ENCODE results near the gene SDK1. TPM values are rescaled to one million over a fixed set of nuclear protein-coding genes. Genes with fewer than 3 reads are reported as not detected.

SDK1 gene
- total RNA-seq, 1 experiment from 2014 or later = 9.3 TPM

GRCh38 chr7:4226524-4226882 is 925.5 kb downstream of the SDK1 start:
- DNase-seq (ENCODE audit: low spot score) (peak; percentile 68), ATAC-seq (peak; percentile 99)
- peaks cover 2% of the 10 kb centered on the region; the same call in 1 of the 2 replicates for H3K36me3 Mint-ChIP-seq
- no peaks in the 10 kb centered on the region for H3K9me3 Mint-ChIP-seq
- peak overlapping the region; percentile 66; the same call in 1 of the 2 replicates for H3K27ac Mint-ChIP-seq
- H3K4me1 Mint-ChIP-seq = no peaks in the 10 kb centered on the region
- POLR2A ChIA-PET = interaction anchor here (0.6 kb wide), 1 partner anchor 31 kb away, joined by 3 read pairs; no protein-coding TSS in a partner anchor
- CTCF ChIA-PET = interaction anchor here (0.5 to 2.9 kb wide), 51 partner anchors 8 to 1139 kb away, joined by 3 to 22 read pairs (median 4); no protein-coding TSS in a partner anchor
- H3K27me3 Mint-ChIP-seq (ENCODE audit: low read depth) = no peaks in the 10 kb centered on the region
- peak; percentile 52; the same call in 1 of the 2 replicates for TF ChIP-seq CTCF (IDR thresholded peaks at IDR 0.05)
- no peak for TF ChIP-seq NFATC4 (CRISPR knock-in tag; IDR thresholded peaks at IDR 0.05)
- no peak for TF ChIP-seq CDX4 (CRISPR knock-in tag; IDR thresholded peaks at IDR 0.05; ENCODE audit: borderline replicate concordance)
- TF ChIP-seq GABPB1 (CRISPR knock-in tag; IDR thresholded peaks at IDR 0.05) = no peak
- TF ChIP-seq ZSCAN18 (CRISPR knock-in tag; IDR thresholded peaks at IDR 0.05) = no peak
- TF ChIP-seq ZNF281 (CRISPR knock-in tag; IDR thresholded peaks at IDR 0.05) = no peak
- TF ChIP-seq IRF1 (CRISPR knock-in tag; IDR thresholded peaks at IDR 0.05) = no peak
- no peak overlapping the region for H3K4me3 Mint-ChIP-seq

GRCh38 chr7:4227105-4228010 is 926.3 kb downstream of the SDK1 start:
- Mint-ChIP-seq H3K36me3 (peaks cover 2% of the 10 kb centered on the region; the same call in 1 of the 2 replicates), H3K27me3 (ENCODE audit: low read depth) (no peaks in the 10 kb centered on the region; the same call in 1 of the 2 replicates), H3K27ac (no peak overlapping the region), H3K4me1 (no peaks in the 10 kb centered on the region), H3K4me3 (no peak overlapping the region), H3K9me3 (no peaks in the 10 kb centered on the region)
- ChIA-PET POLR2A (interaction anchor here (0.6 kb wide), 1 partner anchor 32 kb away, joined by 3 read pairs; no protein-coding TSS in a partner anchor), CTCF (interaction anchor here (0.6 to 2.9 kb wide), 23 partner anchors 9 to 404 kb away, joined by 3 to 22 read pairs (median 4); no protein-coding TSS in a partner anchor)
- no peak for ATAC-seq
- DNase-seq (ENCODE audit: low spot score) = no peak
- TF ChIP-seq MLX (CRISPR knock-in tag; IDR thresholded peaks at IDR 0.05) = no peak
- no peak for TF ChIP-seq ZNF281 (CRISPR knock-in tag; IDR thresholded peaks at IDR 0.05)
- TF ChIP-seq ZNF219 (CRISPR knock-in tag; IDR thresholded peaks at IDR 0.05; ENCODE audit: borderline replicate concordance) = no peak
- TF ChIP-seq JAZF1 (CRISPR knock-in tag; IDR thresholded peaks at IDR 0.05) = no peak
- TF ChIP-seq RORB (CRISPR knock-in tag; IDR thresholded peaks at IDR 0.05) = no peak
- no peak for TF ChIP-seq MYBL2 (CRISPR knock-in tag; IDR thresholded peaks at IDR 0.05)
- no peak for TF ChIP-seq ZBTB21 (CRISPR knock-in tag; IDR thresholded peaks at IDR 0.05; ENCODE audit: borderline replicate concordance)
- no peak for TF ChIP-seq IRF1 (CRISPR knock-in tag; IDR thresholded peaks at IDR 0.05)
- TF ChIP-seq AR (CRISPR knock-in tag; IDR thresholded peaks at IDR 0.05) = no peak
- no peak for TF ChIP-seq CREM (CRISPR knock-in tag; IDR thresholded peaks at IDR 0.05)

Data from WTC11 (cell line).